CD14-positive monocyte (primary cell): ENCODE measurements around the gene TMEM238. TPM values are rescaled to one million over a fixed set of nuclear protein-coding genes. Genes with fewer than 3 reads are reported as not detected.

ENCODE experiments used
- DNase-seq, 3 donors: peaks; one replicate each; pipeline ENCODE4 v3.0.0-alpha.2; 2011 to 2022
- H2AFZ ChIP-seq: 2 replicates; pipeline ENCODE4 v1.6.0; 2012; ENCODE audit warnings: mild to moderate bottlenecking, low read depth, low read length, inconsistent platforms; ENCODE audit not compliant: insufficient read depth, poor library complexity, severe bottlenecking
- H3K27ac ChIP-seq, 2 donors: 1 replicate in 1 of 2; 2 replicates in 1 of 2; pipeline ENCODE4 v1.5.1; 2012 to 2013; ENCODE audit warnings: low read length in 2 of 2, control low read depth in 1 of 2, inconsistent platforms in 1 of 2, low read depth in 1 of 2, mild to moderate bottlenecking in 1 of 2
- H3K27me3 ChIP-seq, 2 donors: one replicate each; pipeline versions ENCODE4 v1.6.0 to v1.6.1; 2011 to 2013; ENCODE audit warnings: low read length in 2 of 2; ENCODE audit not compliant: control insufficient read depth in 2 of 2, insufficient read depth in 2 of 2
- H3K36me3 ChIP-seq, 2 donors: replicated peaks in 1 of 2; 1 replicate in 1 of 2; 2 replicates in 1 of 2; pipeline versions ENCODE4 v1.5.1 to v1.6.1; 2012 to 2013; ENCODE audit warnings: low read length in 2 of 2, control low read depth in 1 of 2, inconsistent platforms in 1 of 2, mild to moderate bottlenecking in 1 of 2; ENCODE audit not compliant: insufficient read depth in 2 of 2, control insufficient read depth in 1 of 2
- H3K4me1 ChIP-seq, 2 donors: 1 replicate in 1 of 2; 2 replicates in 1 of 2; pipeline versions ENCODE4 v1.5.1 to v1.6.1; 2012 to 2013; ENCODE audit warnings: low read length in 2 of 2, control low read depth in 1 of 2, inconsistent platforms in 1 of 2, mild to moderate bottlenecking in 1 of 2, moderate library complexity in 1 of 2; ENCODE audit not compliant: insufficient read depth in 2 of 2, control insufficient read depth in 1 of 2
- H3K4me2 ChIP-seq: replicated peaks from 2 replicates; pipeline ENCODE3; 2012; ENCODE audit warnings: low read length, moderate library complexity, mild to moderate bottlenecking; ENCODE audit not compliant: poor library complexity, severe bottlenecking; ENCODE audit errors: extremely low read depth
- H3K4me3 ChIP-seq, 3 experiments: fragments of 200-600 bp in 1 of 3; sonication (generic) in 1 of 3; replicated peaks in 1 of 3; 1 replicate in 2 of 3; 2 replicates in 1 of 3; pipeline ENCODE4 v1.5.1; 2011 to 2013; ENCODE audit warnings: low read length in 3 of 3, mild to moderate bottlenecking in 3 of 3, control low read depth in 2 of 3, low read depth in 2 of 3, inconsistent platforms in 1 of 3, moderate library complexity in 1 of 3
- H3K79me2 ChIP-seq: 2 replicates; pipeline ENCODE4 v1.6.0; 2012; ENCODE audit warnings: mild to moderate bottlenecking, control low read depth, inconsistent platforms, low read length, moderate library complexity; ENCODE audit not compliant: insufficient read depth
- H3K9ac ChIP-seq: 2 replicates; pipeline ENCODE4 v1.6.0; 2017; ENCODE audit warnings: low read length, mild to moderate bottlenecking; ENCODE audit not compliant: insufficient read depth, poor library complexity, severe bottlenecking
- H3K9me3 ChIP-seq, 2 donors: replicated peaks in 1 of 2; 1 replicate in 1 of 2; 2 replicates in 1 of 2; pipeline versions ENCODE4 v1.5.1 to v1.6.1; 2012 to 2013; ENCODE audit warnings: low read length in 2 of 2, control low read depth in 1 of 2; ENCODE audit not compliant: control insufficient read depth in 1 of 2, insufficient read depth in 1 of 2
- H4K20me1 ChIP-seq: 2 replicates; pipeline ENCODE4 v1.6.0; 2012; ENCODE audit warnings: mild to moderate bottlenecking, low read length, control low read depth, moderate library complexity; ENCODE audit not compliant: insufficient read depth
- H3K27ac Mint-ChIP-seq, 7 donors: one replicate each; pipeline ENCODE4 v1.8.0; 2020; ENCODE audit warnings: mild to moderate bottlenecking in 7 of 7, mixed read lengths in 7 of 7, moderate library complexity in 6 of 7, inconsistent platforms in 2 of 7
- H3K27me3 Mint-ChIP-seq, 3 donors: one replicate each; pipeline ENCODE4 v1.8.0; 2021 to 2022; ENCODE audit warnings: low read depth in 3 of 3, mild to moderate bottlenecking in 3 of 3, mixed read lengths in 3 of 3, moderate library complexity in 3 of 3, inconsistent platforms in 1 of 3
- H3K36me3 Mint-ChIP-seq, 2 donors: one replicate each; pipeline ENCODE4 v1.8.0; 2020; ENCODE audit warnings: mixed read lengths in 2 of 2, inconsistent platforms in 1 of 2, mild to moderate bottlenecking in 1 of 2
- H3K4me1 Mint-ChIP-seq: one replicate; pipeline ENCODE4 v1.8.0; 2020; ENCODE audit warnings: mild to moderate bottlenecking, mixed read lengths
- H3K4me3 Mint-ChIP-seq, 2 donors: one replicate each; pipeline ENCODE4 v1.8.0; 2020; ENCODE audit warnings: mild to moderate bottlenecking in 2 of 2, mixed read lengths in 2 of 2, moderate library complexity in 1 of 2
- H3K9me3 Mint-ChIP-seq, 7 donors: one replicate each; pipeline ENCODE4 v1.8.0; 2020 to 2022; ENCODE audit warnings: mixed read lengths in 7 of 7, mild to moderate bottlenecking in 6 of 7, moderate library complexity in 6 of 7, inconsistent platforms in 2 of 7
- CTCF ChIP-seq: fragments of 200-600 bp; IDR thresholded peaks from one replicate; pipeline ENCODE4 v1.8.0; 2022; ENCODE audit warnings: antibody characterized with exemption, mild to moderate bottlenecking
- WGBS: methylation state at CpG from one replicate; pipeline ENCODE4 v1.1.5; 2013; ENCODE audit warnings: missing lambda C conversion rate; ENCODE audit not compliant: insufficient coverage; 5-methylcytosine and 5-hydroxymethylcytosine counted together
- intact Hi-C, 2 donors: fragments of 100-400 bp; cut with micrococcal nuclease; formaldehyde crosslinking; loops; one replicate each; pipeline versions ENCODE4 v1.15.0 to v1.15.1; 2023
- polyA plus RNA-seq, 3 donors: library from polyadenylated mRNA; depleted of rRNA in 1 of 3; unstranded in 2 of 3; stranded (reverse) in 1 of 3; fragments of 300-500 nt in 2 of 3; fragments of >200 nt in 1 of 3; fragmentation: Illumina TruSeq in 2 of 3; gene quantifications; 1 replicate in 2 of 3; 2 replicates in 1 of 3; pipeline ENCODE4 v1.2.3, GENCODE V29; 2012 to 2021

TMEM238 gene
- polyA plus RNA-seq, 3 donors, result not detected

GRCh38 chr19:55358493-55358892 is 25.6 kb downstream of the TMEM238 start:
- Mint-ChIP-seq H3K4me3 (no peak overlapping the region), H3K9me3 (peaks cover 0 to 4% (median 3%) of the 10 kb centered on the region in 7 donors), H3K36me3 (no peaks in the 10 kb centered on the region), H3K4me1 (peaks cover 6% of the 10 kb centered on the region), H3K27me3 (peaks cover 31 to 51% (median 37%) of the 10 kb centered on the region in 3 donors), H3K27ac (no peak overlapping the region)
- Histone ChIP-seq H3K27me3 (peaks cover 7 to 39% of the 10 kb centered on the region in 2 donors), H3K79me2 (no peaks in the 10 kb centered on the region), H3K9me3 (peaks cover 0 to under 1% of the 10 kb centered on the region in 2 donors), H3K4me3 (no peak overlapping the region), H3K9ac (no peak overlapping the region), H3K36me3 (no peaks in the 10 kb centered on the region), H4K20me1 (no peaks in the 10 kb centered on the region), H2AFZ (no peak overlapping the region), H3K4me1 (peaks cover 10 to 12% of the 10 kb centered on the region in 2 donors), H3K27ac (no peak overlapping the region), H3K4me2 (no peak overlapping the region)
- intact Hi-C loops, result no loop called here
- TF ChIP-seq CTCF, result no peak
- no peak for DNase-seq
- 91% methylated on average over 19 of the region's 19 CpGs for WGBS

GRCh38 chr19:55355213-55355821 is 28.8 kb downstream of the TMEM238 start:
- Histone ChIP-seq H3K9ac (no peak overlapping the region), H3K9me3 (peaks cover 0 to 9% of the 10 kb centered on the region in 2 donors), H3K27me3 (peaks cover 13 to 62% of the 10 kb centered on the region in 2 donors), H2AFZ (no peak overlapping the region), H3K27ac (no peak overlapping the region), H3K4me1 (peaks cover 22 to 28% of the 10 kb centered on the region in 2 donors), H4K20me1 (no peaks in the 10 kb centered on the region), H3K36me3 (no peaks in the 10 kb centered on the region), H3K79me2 (no peaks in the 10 kb centered on the region), H3K4me2 (no peak overlapping the region), H3K4me3 (no peak overlapping the region)
- 53% methylated on average over 12 of the region's 13 CpGs for WGBS
- H3K27ac Mint-ChIP-seq, result no peak overlapping the region
- intact Hi-C loops, result no loop called here
- peaks cover 57 to 75% (median 57%) of the 10 kb centered on the region in 3 donors for H3K27me3 Mint-ChIP-seq
- H3K9me3 Mint-ChIP-seq, result peaks cover 0 to 11% (median 8%) of the 10 kb centered on the region in 7 donors
- peaks cover 33% of the 10 kb centered on the region for H3K4me1 Mint-ChIP-seq
- DNase-seq, result no peak
- H3K4me3 Mint-ChIP-seq, result peak overlapping the region in 1 of 2 donors; percentile 68
- H3K36me3 Mint-ChIP-seq, result peaks cover 5 to 8% of the 10 kb centered on the region in 2 donors
- no peak for TF ChIP-seq CTCF
